ENCODE measurements around the gene CTDP1. TPM values are rescaled to one million over a fixed set of nuclear protein-coding genes. Genes with fewer than 3 reads are reported as not detected.

Gene CTDP1
- total and polyA plus RNA-seq, 4 donors = 2.7 to 13.9 (median 10.5) TPM

- peaks cover 6 to 56% (median 17%) of the 10 kb centered on the region in 4 donors for H3K36me3 ChIP-seq (ENCODE audit: control insufficient read depth in 4 of 4, insufficient read depth in 3 of 4, low read depth in 1 of 4, low read length in 3 of 4)
Measured at GRCh38 chr18:79707239-79707638, 27.6 kb downstream of the CTDP1 start.

DNA sequence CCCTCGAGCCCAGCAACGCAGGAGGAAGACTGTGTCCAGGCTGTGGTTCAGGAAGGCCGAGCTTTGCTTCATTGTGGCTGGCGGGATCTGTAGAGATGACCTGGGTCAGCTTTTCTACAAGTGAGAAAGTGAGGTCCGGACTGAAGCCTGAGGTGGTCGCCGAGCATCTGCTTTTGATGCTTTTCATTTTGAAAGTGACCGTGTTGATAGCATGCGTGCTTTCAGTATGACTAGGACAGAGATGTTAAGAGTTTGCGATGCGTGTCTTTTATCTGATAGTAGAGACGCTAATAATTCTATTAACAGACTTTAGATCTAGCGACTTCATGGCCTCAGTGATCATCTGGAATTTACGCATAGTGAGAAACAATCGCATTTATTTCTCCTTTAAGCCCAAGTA is 28.1 kb downstream of the CTDP1 start:
- H3K36me3 ChIP-seq (ENCODE audit: control insufficient read depth in 4 of 4, insufficient read depth in 3 of 4, low read depth in 1 of 4, low read length in 3 of 4) = peaks cover 6 to 57% (median 18%) of the 10 kb centered on the region in 4 donors
- no peak overlapping the region for H3K27ac ChIP-seq (ENCODE audit: low read depth in 1 of 2, low read length in 2 of 2)
- no peaks in the 10 kb centered on the region for H3K27me3 ChIP-seq (ENCODE audit: control insufficient read depth in 4 of 4, insufficient read depth in 4 of 4, low read length in 3 of 4)
- no peak overlapping the region for H3K9ac ChIP-seq (ENCODE audit: low read depth in 1 of 2, low read length in 2 of 2)
- no peak for DNase-seq (ENCODE audit: low spot score)
- 94% methylated on average over 15 of the region's 15 CpGs for WGBS
- H3K4me3 ChIP-seq (ENCODE audit: low read depth in 1 of 3, low read length in 3 of 3) = no peak overlapping the region
- no peaks in the 10 kb centered on the region for H3K9me3 ChIP-seq (ENCODE audit: control insufficient read depth in 4 of 4, low read length in 3 of 4)
- TF ChIP-seq ATF3 (IDR thresholded peaks at IDR 0.05) (no peak), HNF4A (conservative IDR thresholded peaks at IDR 0.05) (no peak), EGR1 (IDR thresholded peaks at IDR 0.05; ENCODE audit: low read depth in 2 of 2) (no peak), JUND (IDR thresholded peaks at IDR 0.05) (no peak), FOXA1 (IDR thresholded peaks at IDR 0.05) (no peak), TAF1 (conservative IDR thresholded peaks at IDR 0.05) (no peak), MAX (IDR thresholded peaks at IDR 0.05) (no peak), RXRA (IDR thresholded peaks at IDR 0.05) (no peak), GABPA (IDR thresholded peaks at IDR 0.05 in 1 of 2, conservative IDR thresholded peaks at IDR 0.05 in 1 of 2) (no peak), YY1 (IDR thresholded peaks at IDR 0.05) (no peak), SP1 (IDR thresholded peaks at IDR 0.05) (no peak), RAD21 (IDR thresholded peaks at IDR 0.05) (no peak), NR2F2 (IDR thresholded peaks at IDR 0.05) (no peak), ZBTB33 (IDR thresholded peaks at IDR 0.05) (no peak), FOXA2 (IDR thresholded peaks at IDR 0.05) (no peak), HNF4G (IDR thresholded peaks at IDR 0.05) (no peak)
- TF ChIP-seq, protein P1, sequence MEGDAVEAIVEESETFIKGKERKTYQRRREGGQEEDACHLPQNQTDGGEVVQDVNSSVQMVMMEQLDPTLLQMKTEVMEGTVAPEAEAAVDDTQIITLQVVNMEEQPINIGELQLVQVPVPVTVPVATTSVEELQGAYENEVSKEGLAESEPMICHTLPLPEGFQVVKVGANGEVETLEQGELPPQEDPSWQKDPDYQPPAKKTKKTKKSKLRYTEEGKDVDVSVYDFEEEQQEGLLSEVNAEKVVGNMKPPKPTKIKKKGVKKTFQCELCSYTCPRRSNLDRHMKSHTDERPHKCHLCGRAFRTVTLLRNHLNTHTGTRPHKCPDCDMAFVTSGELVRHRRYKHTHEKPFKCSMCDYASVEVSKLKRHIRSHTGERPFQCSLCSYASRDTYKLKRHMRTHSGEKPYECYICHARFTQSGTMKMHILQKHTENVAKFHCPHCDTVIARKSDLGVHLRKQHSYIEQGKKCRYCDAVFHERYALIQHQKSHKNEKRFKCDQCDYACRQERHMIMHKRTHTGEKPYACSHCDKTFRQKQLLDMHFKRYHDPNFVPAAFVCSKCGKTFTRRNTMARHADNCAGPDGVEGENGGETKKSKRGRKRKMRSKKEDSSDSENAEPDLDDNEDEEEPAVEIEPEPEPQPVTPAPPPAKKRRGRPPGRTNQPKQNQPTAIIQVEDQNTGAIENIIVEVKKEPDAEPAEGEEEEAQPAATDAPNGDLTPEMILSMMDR (IDR thresholded peaks at IDR 0.05; ENCODE audit: low read depth, low read length, missing input control) = no peak
- TF ChIP-seq, protein P2, sequence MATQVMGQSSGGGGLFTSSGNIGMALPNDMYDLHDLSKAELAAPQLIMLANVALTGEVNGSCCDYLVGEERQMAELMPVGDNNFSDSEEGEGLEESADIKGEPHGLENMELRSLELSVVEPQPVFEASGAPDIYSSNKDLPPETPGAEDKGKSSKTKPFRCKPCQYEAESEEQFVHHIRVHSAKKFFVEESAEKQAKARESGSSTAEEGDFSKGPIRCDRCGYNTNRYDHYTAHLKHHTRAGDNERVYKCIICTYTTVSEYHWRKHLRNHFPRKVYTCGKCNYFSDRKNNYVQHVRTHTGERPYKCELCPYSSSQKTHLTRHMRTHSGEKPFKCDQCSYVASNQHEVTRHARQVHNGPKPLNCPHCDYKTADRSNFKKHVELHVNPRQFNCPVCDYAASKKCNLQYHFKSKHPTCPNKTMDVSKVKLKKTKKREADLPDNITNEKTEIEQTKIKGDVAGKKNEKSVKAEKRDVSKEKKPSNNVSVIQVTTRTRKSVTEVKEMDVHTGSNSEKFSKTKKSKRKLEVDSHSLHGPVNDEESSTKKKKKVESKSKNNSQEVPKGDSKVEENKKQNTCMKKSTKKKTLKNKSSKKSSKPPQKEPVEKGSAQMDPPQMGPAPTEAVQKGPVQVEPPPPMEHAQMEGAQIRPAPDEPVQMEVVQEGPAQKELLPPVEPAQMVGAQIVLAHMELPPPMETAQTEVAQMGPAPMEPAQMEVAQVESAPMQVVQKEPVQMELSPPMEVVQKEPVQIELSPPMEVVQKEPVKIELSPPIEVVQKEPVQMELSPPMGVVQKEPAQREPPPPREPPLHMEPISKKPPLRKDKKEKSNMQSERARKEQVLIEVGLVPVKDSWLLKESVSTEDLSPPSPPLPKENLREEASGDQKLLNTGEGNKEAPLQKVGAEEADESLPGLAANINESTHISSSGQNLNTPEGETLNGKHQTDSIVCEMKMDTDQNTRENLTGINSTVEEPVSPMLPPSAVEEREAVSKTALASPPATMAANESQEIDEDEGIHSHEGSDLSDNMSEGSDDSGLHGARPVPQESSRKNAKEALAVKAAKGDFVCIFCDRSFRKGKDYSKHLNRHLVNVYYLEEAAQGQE (IDR thresholded peaks at IDR 0.05) = no peak
- H3K4me1 ChIP-seq (ENCODE audit: control insufficient read depth in 4 of 4, insufficient read depth in 4 of 4, low read length in 3 of 4) = no peaks in the 10 kb centered on the region

More at GRCh38 chr18:79707239-79707638, 27.6 kb downstream of the CTDP1 start:
- TF ChIP-seq RXRA (IDR thresholded peaks at IDR 0.05) (no peak), JUND (IDR thresholded peaks at IDR 0.05) (no peak), ZBTB33 (IDR thresholded peaks at IDR 0.05) (no peak), RAD21 (IDR thresholded peaks at IDR 0.05) (no peak)
- no peaks in the 10 kb centered on the region for H3K9me3 ChIP-seq (ENCODE audit: control insufficient read depth in 4 of 4, low read length in 3 of 4)
- no peaks in the 10 kb centered on the region for H3K4me1 ChIP-seq (ENCODE audit: control insufficient read depth in 4 of 4, insufficient read depth in 4 of 4, low read length in 3 of 4)
- H3K4me3 ChIP-seq (ENCODE audit: low read depth in 1 of 3, low read length in 3 of 3) = no peak overlapping the region
- H3K27me3 ChIP-seq (ENCODE audit: control insufficient read depth in 4 of 4, insufficient read depth in 4 of 4, low read length in 3 of 4) = no peaks in the 10 kb centered on the region
- H3K27ac ChIP-seq (ENCODE audit: low read depth in 1 of 2, low read length in 2 of 2) = no peak overlapping the region
- 98% methylated on average over 19 of the region's 19 CpGs for WGBS
- no peak for DNase-seq (ENCODE audit: low spot score)
- no peak overlapping the region for H3K9ac ChIP-seq (ENCODE audit: low read depth in 1 of 2, low read length in 2 of 2)

Measured in liver (tissue), 9 donors.